Peyer's patch (tissue), 4 donors: Measurements from ENCODE around the gene BNIP3. TPM values are rescaled to one million over a fixed set of nuclear protein-coding genes. Genes with fewer than 3 reads are reported as not detected.

Experiments used
- DNase-seq, 3 donors: peaks; one replicate each; pipeline ENCODE4 v3.0.0-alpha.2; 2017 to 2019
- H3K27ac ChIP-seq, 4 donors: fragments of 200-600 bp; sonication (generic); one replicate each; pipeline ENCODE4 v1.5.1; 2016 to 2019
- H3K27me3 ChIP-seq, 2 donors: fragments of 200-600 bp; sonication (generic); one replicate each; pipeline ENCODE4 v1.5.1; 2019
- H3K36me3 ChIP-seq, 3 donors: fragments of 200-600 bp; sonication (generic); one replicate each; pipeline ENCODE4 v1.5.1; 2016 to 2019
- H3K4me1 ChIP-seq, 4 donors: fragments of 200-600 bp; sonication (generic); one replicate each; pipeline ENCODE4 v1.5.1; 2016 to 2019
- H3K4me3 ChIP-seq, 4 donors: fragments of 200-600 bp; sonication (generic); 1 replicate in 3 of 4; 2 replicates in 1 of 4; pipeline ENCODE4 v1.5.1; 2016 to 2019; ENCODE audit warnings: mild to moderate bottlenecking in 1 of 4
- H3K9me3 ChIP-seq, 4 donors: fragments of 200-600 bp; sonication (generic); one replicate each; pipeline ENCODE4 v1.5.1; 2016 to 2019; ENCODE audit warnings: mild to moderate bottlenecking in 1 of 4
- CTCF ChIP-seq, 6 experiments: fragments of 450-650 bp in 4 of 6; fragments of 200-600 bp in 2 of 6; sonication (generic) in 1 of 6; IDR thresholded peaks; one replicate each; pipeline ENCODE4 v1.5.1; 2017 to 2019; ENCODE audit warnings: antibody characterized with exemption in 6 of 6, mild to moderate bottlenecking in 3 of 6, moderate library complexity in 1 of 6
- POLR2A ChIP-seq, 2 donors: fragments of 450-650 bp; IDR thresholded peaks; one replicate each; pipeline ENCODE4 v1.5.1; 2017; ENCODE audit warnings: antibody characterized with exemption in 2 of 2, mild to moderate bottlenecking in 2 of 2, moderate library complexity in 2 of 2
- total RNA-seq, 4 donors: library from RNA; depleted of rRNA; stranded (reverse); fragments of >200 nt; gene quantifications; one replicate each; pipeline ENCODE4 v1.1.0, GENCODE V29; 2016

Gene BNIP3
- total RNA-seq, 4 donors from 2014 or later, result 26.7 to 58.7 (median 41.1) TPM

- Histone ChIP-seq H3K4me1 (peaks cover 0 to 5% (median 0%) of the 10 kb centered on the region in 4 donors), H3K9me3 (no peaks in the 10 kb centered on the region), H3K27ac (no peak overlapping the region), H3K36me3 (no peaks in the 10 kb centered on the region), H3K4me3 (no peak overlapping the region), H3K27me3 (no peaks in the 10 kb centered on the region)
- no peak for TF ChIP-seq CTCF (IDR thresholded peaks at IDR 0.05)
- no peak for TF ChIP-seq POLR2A (IDR thresholded peaks at IDR 0.05)
- peak in 1 of 3 donors; percentile 17 for DNase-seq
These were observed 36.7 kb upstream of the BNIP3 start for GRCh38 chr10:132018446-132018845.

- peak in 1 of 3 donors; percentile 28 for DNase-seq
- TF ChIP-seq CTCF (IDR thresholded peaks at IDR 0.05), result no peak
- no peak for TF ChIP-seq POLR2A (IDR thresholded peaks at IDR 0.05)
- Histone ChIP-seq H3K4me3 (no peak overlapping the region), H3K27me3 (no peaks in the 10 kb centered on the region), H3K36me3 (no peaks in the 10 kb centered on the region), H3K27ac (no peak overlapping the region), H3K4me1 (no peaks in the 10 kb centered on the region), H3K9me3 (no peaks in the 10 kb centered on the region)
These were observed 34.8 kb upstream of the BNIP3 start for GRCh38 chr10:132016514-132016913.

GRCh38 chr10:132011445-132011844 lies 29.7 kb upstream of the BNIP3 start:
- Histone ChIP-seq H3K27me3 (no peaks in the 10 kb centered on the region), H3K27ac (no peak overlapping the region), H3K4me1 (no peaks in the 10 kb centered on the region), H3K9me3 (no peaks in the 10 kb centered on the region), H3K4me3 (no peak overlapping the region), H3K36me3 (no peaks in the 10 kb centered on the region)
- no peak for TF ChIP-seq CTCF (IDR thresholded peaks at IDR 0.05)
- no peak for TF ChIP-seq POLR2A (IDR thresholded peaks at IDR 0.05)
- no peak for DNase-seq

- TF ChIP-seq POLR2A (IDR thresholded peaks at IDR 0.05) (no peak), CTCF (IDR thresholded peaks at IDR 0.05) (no peak)
These were observed 29.3 kb upstream of the BNIP3 start for GRCh38 chr10:132011024-132011423.

GRCh38 chr10:132010483-132010882 lies 28.8 kb upstream of the BNIP3 start:
- no peaks in the 10 kb centered on the region for H3K4me1 ChIP-seq
- DNase-seq, result no peak
- H3K27me3 ChIP-seq, result no peaks in the 10 kb centered on the region
- H3K36me3 ChIP-seq, result no peaks in the 10 kb centered on the region
- no peaks in the 10 kb centered on the region for H3K9me3 ChIP-seq
- no peak overlapping the region for H3K27ac ChIP-seq
- TF ChIP-seq POLR2A (IDR thresholded peaks at IDR 0.05) (no peak), CTCF (IDR thresholded peaks at IDR 0.05) (no peak)
- no peak overlapping the region for H3K4me3 ChIP-seq

More at GRCh38 chr10:132011024-132011423, 29.3 kb upstream of the BNIP3 start:
- H3K36me3 ChIP-seq, result no peaks in the 10 kb centered on the region
- no peak for DNase-seq
- no peaks in the 10 kb centered on the region for H3K4me1 ChIP-seq
- H3K9me3 ChIP-seq, result no peaks in the 10 kb centered on the region
- no peak overlapping the region for H3K4me3 ChIP-seq
- no peak overlapping the region for H3K27ac ChIP-seq
- H3K27me3 ChIP-seq, result no peaks in the 10 kb centered on the region

- H3K4me1 ChIP-seq, result no peaks in the 10 kb centered on the region
- no peak for TF ChIP-seq CTCF (IDR thresholded peaks at IDR 0.05)
- TF ChIP-seq POLR2A (IDR thresholded peaks at IDR 0.05), result no peak
These were observed 27.9 kb upstream of the BNIP3 start for GRCh38 chr10:132009575-132009974.

More at GRCh38 chr10:132009575-132009974, 27.9 kb upstream of the BNIP3 start:
- Histone ChIP-seq H3K9me3 (no peaks in the 10 kb centered on the region), H3K27ac (no peak overlapping the region), H3K4me3 (no peak overlapping the region), H3K27me3 (no peaks in the 10 kb centered on the region), H3K36me3 (no peaks in the 10 kb centered on the region)
- DNase-seq, result no peak
